ENCODE measurements around the gene DUOXA1.

DUOXA1 gene

GRCh38 chr15:45129651-45130129 lies at the start of gene DUOXA1, which contains the start of gene DUOX1:
TSS of gene DUOXA1 (minus strand) at chr15:45129879. CDS start at chr15:45123014, 6,865 bp downstream.
TSS of gene DUOX1 (plus strand) at chr15:45129994. CDS start at chr15:45131967, 1,973 bp downstream.
- Histone ChIP-seq H3K9me2 (replicated peaks; ENCODE audit: low read depth, low read length) (no peaks in the 10 kb centered on the region), H3K4me3 (ENCODE audit: low read length, poor library complexity, severe bottlenecking) (no peak within 1 kb of the TSS), H3K79me2 (ENCODE audit: insufficient read depth, low read length) (no peaks in the 10 kb centered on the region), H3K27me3 (ENCODE audit: insufficient read depth, low read length, poor library complexity, severe bottlenecking) (no peaks in the 10 kb centered on the region), H3K9ac (ENCODE audit: low read depth, low read length, poor library complexity, severe bottlenecking) (no peak within 1 kb of the TSS), H3K9me3 (ENCODE audit: insufficient read depth, low read depth, low read length) (no peaks in the 10 kb centered on the region), H3K4me1 (ENCODE audit: insufficient read depth, low read length, poor library complexity, severe bottlenecking) (no peaks in the 10 kb centered on the region), H3F3A (ENCODE audit: low read depth) (no peaks in the 10 kb centered on the region), H3K36me3 (ENCODE audit: insufficient read depth, low read length) (no peaks in the 10 kb centered on the region), H3K4me2 (ENCODE audit: low read depth, low read length, poor library complexity, severe bottlenecking) (no peak within 1 kb of the TSS), H4K20me1 (ENCODE audit: insufficient read depth, low read length, poor library complexity, severe bottlenecking) (no peaks in the 10 kb centered on the region), H2AFZ (ENCODE audit: low read length) (no peak within 1 kb of the TSS)
- TF ChIP-seq EZH2phosphoT487 (IDR thresholded peaks at IDR 0.05; ENCODE audit: borderline replicate concordance) (no peak), CTCF (conservative IDR thresholded peaks at IDR 0.05; ENCODE audit: low read length) (no peak)

- Histone ChIP-seq H3K4me3 (ENCODE audit: low read length, poor library complexity, severe bottlenecking) (no peak overlapping the region), H3K9ac (ENCODE audit: low read depth, low read length, poor library complexity, severe bottlenecking) (no peak overlapping the region), H3K79me2 (ENCODE audit: insufficient read depth, low read length) (peaks cover 64% of the 10 kb centered on the region), H3K4me2 (ENCODE audit: low read depth, low read length, poor library complexity, severe bottlenecking) (no peak overlapping the region), H3K9me2 (replicated peaks; ENCODE audit: low read depth, low read length) (no peaks in the 10 kb centered on the region), H3K4me1 (ENCODE audit: insufficient read depth, low read length, poor library complexity, severe bottlenecking) (peaks cover 35% of the 10 kb centered on the region), H3K27me3 (ENCODE audit: insufficient read depth, low read length, poor library complexity, severe bottlenecking) (no peaks in the 10 kb centered on the region), H3F3A (ENCODE audit: low read depth) (peaks cover 4% of the 10 kb centered on the region; the same call in 1 of the 2 replicates), H3K36me3 (ENCODE audit: insufficient read depth, low read length) (peaks cover 43% of the 10 kb centered on the region; the same call in 1 of the 2 replicates), H4K20me1 (ENCODE audit: insufficient read depth, low read length, poor library complexity, severe bottlenecking) (no peaks in the 10 kb centered on the region), H3K9me3 (ENCODE audit: insufficient read depth, low read depth, low read length) (no peaks in the 10 kb centered on the region), H2AFZ (ENCODE audit: low read length) (no peak overlapping the region)
- no peak for TF ChIP-seq CTCF (conservative IDR thresholded peaks at IDR 0.05; ENCODE audit: low read length)
- TF ChIP-seq EZH2phosphoT487 (IDR thresholded peaks at IDR 0.05; ENCODE audit: borderline replicate concordance): no peak
Measured at GRCh38 chr15:45177285-45177684, 47.6 kb upstream of the DUOXA1 start.

GRCh38 chr15:45174577-45174976 lies 44.9 kb upstream of the DUOXA1 start:
- H3K36me3 ChIP-seq (ENCODE audit: insufficient read depth, low read length): peaks cover 57% of the 10 kb centered on the region; the same call in 1 of the 2 replicates

More at GRCh38 chr15:45174577-45174976, 44.9 kb upstream of the DUOXA1 start:
- H3K79me2 ChIP-seq (ENCODE audit: insufficient read depth, low read length): peaks cover 41% of the 10 kb centered on the region
- H3K4me2 ChIP-seq (ENCODE audit: low read depth, low read length, poor library complexity, severe bottlenecking): no peak overlapping the region
- TF ChIP-seq EZH2phosphoT487 (IDR thresholded peaks at IDR 0.05; ENCODE audit: borderline replicate concordance): no peak
- TF ChIP-seq CTCF (conservative IDR thresholded peaks at IDR 0.05; ENCODE audit: low read length): no peak; the same call in 1 of the 2 replicates
- H3K4me1 ChIP-seq (ENCODE audit: insufficient read depth, low read length, poor library complexity, severe bottlenecking): peaks cover 8% of the 10 kb centered on the region
- H3K9me3 ChIP-seq (ENCODE audit: insufficient read depth, low read depth, low read length): no peaks in the 10 kb centered on the region
- H4K20me1 ChIP-seq (ENCODE audit: insufficient read depth, low read length, poor library complexity, severe bottlenecking): no peaks in the 10 kb centered on the region
- no peak overlapping the region for H2AFZ ChIP-seq (ENCODE audit: low read length)
- H3K4me3 ChIP-seq (ENCODE audit: low read length, poor library complexity, severe bottlenecking): no peak overlapping the region
- H3K9me2 ChIP-seq (replicated peaks; ENCODE audit: low read depth, low read length): no peaks in the 10 kb centered on the region
- no peaks in the 10 kb centered on the region for H3F3A ChIP-seq (ENCODE audit: low read depth)
- no peak overlapping the region for H3K9ac ChIP-seq (ENCODE audit: low read depth, low read length, poor library complexity, severe bottlenecking)
- no peaks in the 10 kb centered on the region for H3K27me3 ChIP-seq (ENCODE audit: insufficient read depth, low read length, poor library complexity, severe bottlenecking)

All from Loucy (cell line).